HCT116 (cell line): ENCODE measurements around the gene NPEPL1. TPM values are rescaled to one million over a fixed set of nuclear protein-coding genes. Genes with fewer than 3 reads are reported as not detected.
A peak's percentile ranks its signal among the peaks of the same experiment; 100 is the strongest.

Source experiments
- ATAC-seq: fragments of 200-7000 bp; cut with Tn5 transposase; 2 replicates; pipeline ENCODE4 v1.9.1; 2020; ENCODE audit warnings: mild to moderate bottlenecking, moderate library complexity
- BruUV-seq: library from RNA; stranded (reverse); fragments of 400-500 nt; replicated peaks from 2 replicates; lab custom pipeline; 2021; lab: Mats Ljungman, UMichigan
- CTCF ChIA-PET: fragments of 300-600 bp; sonication (Branson Sonifier 250); formaldehyde crosslinking; loops from one replicate; lab custom pipeline; 2021; ENCODE audit warnings: antibody characterized with exemption; lab: Charles Lee
- POLR2A ChIA-PET: fragments of 300-600, 350-600 bp; sonication (Branson Sonifier 250); formaldehyde crosslinking; loops from one replicate; lab custom pipeline; 2021; ENCODE audit warnings: antibody characterized with exemption; lab: Charles Lee
- RAD21 ChIA-PET, 2 experiments: fragments of 300-600 bp; sonication (Branson Sonifier 250); formaldehyde crosslinking; loops; one replicate each; lab custom pipeline; 2023; ENCODE audit warnings: low total read pairs in 2 of 2; ENCODE audit not compliant: uncharacterized antibody in 2 of 2, unreplicated experiment in 2 of 2, low non-redundant PET in 1 of 2; lab: Charles Lee
- DNase-seq: peaks from one replicate; pipeline ENCODE4 v3.0.0-alpha.2; 2010; ENCODE audit warnings: low read depth, low spot score
- H2AFZ ChIP-seq: fragments of 200-600 bp; shearing (Covaris generic), sonication (generic); 2 replicates; pipeline ENCODE4 v1.6.1; 2017; ENCODE audit warnings: low read depth, mixed run types, mixed read lengths, antibody characterized with exemption, low read length; ENCODE audit not compliant: poor library complexity, severe bottlenecking
- H3K27ac ChIP-seq: 2 replicates; pipeline ENCODE4 v1.5.1; 2012; ENCODE audit warnings: low read depth, low read length
- H3K27me3 ChIP-seq: fragments of 200-600 bp; sonication (generic); 2 replicates; pipeline ENCODE4 v1.6.1; 2016; ENCODE audit warnings: mixed run types, low read length, mixed read lengths; ENCODE audit not compliant: insufficient read depth
- H3K36me3 ChIP-seq, 2 experiments: fragments of 200-500 bp in 1 of 2; fragments of 200-600 bp in 1 of 2; sonication (Bioruptor generic) in 1 of 2; sonication (generic) in 1 of 2; 2 replicates each; pipeline versions ENCODE4 v1.5.1 to v1.6.1; 2014 to 2016; ENCODE audit warnings: low read length in 2 of 2, inconsistent platforms in 1 of 2, mixed read lengths in 1 of 2, mixed run types in 1 of 2; ENCODE audit not compliant: insufficient read depth in 2 of 2, control insufficient read depth in 1 of 2
- H3K4me1 ChIP-seq, 2 experiments: fragments of 200-600 bp in 1 of 2; sonication (generic) in 1 of 2; 2 replicates each; pipeline versions ENCODE4 v1.5.1 to v1.6.1; 2012 to 2017; ENCODE audit warnings: low read length in 2 of 2, inconsistent platforms in 1 of 2, mild to moderate bottlenecking in 1 of 2, mixed read lengths in 1 of 2, mixed run types in 1 of 2, moderate library complexity in 1 of 2; ENCODE audit not compliant: insufficient read depth in 2 of 2, control insufficient read depth in 1 of 2
- H3K4me2 ChIP-seq: fragments of 200-600 bp; sonication (generic); 2 replicates; pipeline ENCODE4 v1.6.1; 2017; ENCODE audit warnings: mixed run types, low read length, mixed read lengths
- H3K4me3 ChIP-seq, 2 experiments: fragments of 200-600 bp in 1 of 2; sonication (generic) in 1 of 2; replicated peaks in 1 of 2; 2 replicates each; pipeline ENCODE4 v1.5.1; 2011 to 2016; ENCODE audit warnings: low read length in 2 of 2, control low read depth in 1 of 2, low read depth in 1 of 2, mild to moderate bottlenecking in 1 of 2, mixed read lengths in 1 of 2, mixed run types in 1 of 2
- H3K79me2 ChIP-seq: fragments of 200-600 bp; sonication (generic); 2 replicates; pipeline ENCODE4 v1.6.1; 2017; ENCODE audit warnings: mild to moderate bottlenecking, mixed run types, low read length, moderate library complexity, mixed read lengths; ENCODE audit not compliant: insufficient read depth
- H3K9ac ChIP-seq: fragments of 200-600 bp; sonication (generic); 2 replicates; pipeline ENCODE4 v1.6.1; 2016; ENCODE audit warnings: low read length, mixed read lengths
- H3K9me2 ChIP-seq: fragments of 200-600 bp; sonication (generic), shearing (Covaris generic); 2 replicates; pipeline ENCODE4 v1.6.1; 2017; ENCODE audit warnings: mixed run types, mild to moderate bottlenecking, moderate library complexity; ENCODE audit not compliant: insufficient read depth
- H3K9me3 ChIP-seq, 2 experiments: fragments of 200-500 bp in 1 of 2; fragments of 200-600 bp in 1 of 2; sonication (Bioruptor generic) in 1 of 2; sonication (generic) in 1 of 2; 2 replicates each; pipeline ENCODE4 v1.6.1; 2014 to 2017; ENCODE audit warnings: low read length in 2 of 2, mixed read lengths in 2 of 2, inconsistent platforms in 1 of 2, low read depth in 1 of 2, mild to moderate bottlenecking in 1 of 2, mixed run types in 1 of 2, moderate library complexity in 1 of 2; ENCODE audit not compliant: control insufficient read depth in 1 of 2, insufficient read depth in 1 of 2
- H4K20me1 ChIP-seq: fragments of 200-600 bp; sonication (generic), shearing (Covaris generic); 2 replicates; pipeline ENCODE4 v1.6.1; 2017; ENCODE audit warnings: mixed run types, mild to moderate bottlenecking, moderate library complexity; ENCODE audit not compliant: insufficient read depth
- CEBPB ChIP-seq: IDR thresholded peaks from 2 replicates; pipeline ENCODE4 v1.6.1; 2012; ENCODE audit warnings: low read depth
- ELF1 ChIP-seq: IDR thresholded peaks from 2 replicates; pipeline ENCODE4 v1.6.1; 2012; ENCODE audit warnings: low read depth, borderline replicate concordance
- EZH2 ChIP-seq: fragments of 200-600 bp; sonication (generic); IDR thresholded peaks from 2 replicates; pipeline ENCODE4 v1.6.1; 2017; ENCODE audit warnings: antibody characterized with exemption, mixed run types
- POLR2AphosphoS5 ChIP-seq: IDR thresholded peaks from 2 replicates; pipeline ENCODE4 v1.6.1; 2011; ENCODE audit warnings: mild to moderate bottlenecking, low read depth, low read length, moderate library complexity
- RAD21 ChIP-seq: IDR thresholded peaks from 2 replicates; pipeline ENCODE4 v1.6.1; 2012; ENCODE audit warnings: low read depth, mild to moderate bottlenecking
- TCF7L2 ChIP-seq: IDR thresholded peaks from 2 replicates; pipeline ENCODE4 v1.7.0; 2011; ENCODE audit warnings: borderline replicate concordance, inconsistent platforms; ENCODE audit not compliant: insufficient read depth, insufficient read length; ENCODE audit errors: extremely low read depth
- YY1 ChIP-seq: IDR thresholded peaks from 2 replicates; pipeline ENCODE4 v1.6.1; 2011; ENCODE audit warnings: low read length, low read depth, moderate library complexity, mild to moderate bottlenecking; ENCODE audit not compliant: insufficient replicate concordance; ENCODE audit errors: extremely low read depth
- ZFX ChIP-seq: fragments of 450-650 bp; IDR thresholded peaks from 2 replicates; pipeline ENCODE4 v1.6.1; 2017
- intact Hi-C: fragments of 100-400 bp; cut with micrococcal nuclease; formaldehyde crosslinking; loops from 2 replicates; pipeline ENCODE4 v1.10.0; 2022
- total RNA-seq: library from RNA; stranded (reverse); gene quantifications from one replicate; pipeline ENCODE4 v1.2.1, GENCODE V29; 2021; ENCODE audit not compliant: unreplicated experiment

Gene NPEPL1
- total RNA-seq, 1 experiment from 2014 or later = 16.6 TPM

DNA sequence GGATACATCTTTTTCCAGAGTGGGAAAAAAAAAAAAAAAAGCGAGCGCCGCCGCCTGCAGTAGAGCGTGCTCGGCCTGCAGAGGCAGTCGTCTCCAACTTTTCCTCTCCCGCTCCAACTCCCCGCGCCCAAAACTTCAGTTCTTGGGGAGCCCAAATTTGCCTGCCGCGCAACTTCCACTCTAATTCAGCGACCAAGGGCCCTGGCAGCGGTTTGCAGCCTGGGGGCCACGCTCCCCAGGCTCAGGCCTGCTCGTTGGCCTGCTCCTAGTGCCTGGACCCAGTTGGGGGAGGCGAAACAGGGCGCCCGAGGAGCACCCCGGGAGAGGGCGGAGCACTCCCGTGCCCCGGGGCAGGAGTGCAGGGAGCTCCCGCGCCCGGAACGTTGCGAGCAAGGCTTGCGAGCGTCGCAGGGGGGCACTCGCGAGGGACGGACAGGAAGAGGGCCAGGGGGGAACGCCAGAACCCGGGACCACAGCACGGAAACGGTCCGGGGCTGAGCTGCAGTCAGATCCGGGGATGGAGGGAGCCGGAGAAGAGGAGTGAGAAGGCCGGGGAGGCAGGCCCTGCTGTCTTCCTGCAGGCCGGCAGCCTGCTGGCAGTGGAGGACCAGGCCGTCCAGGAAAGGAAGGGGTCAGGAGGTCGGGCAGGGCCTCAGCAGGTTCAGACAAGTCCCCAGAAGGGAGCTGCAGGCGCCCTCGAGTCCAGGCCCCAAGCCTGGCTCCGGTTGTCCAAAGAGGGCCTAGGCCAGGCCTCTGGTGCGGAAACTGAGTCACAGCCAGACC, 41.6 kb upstream of the NPEPL1 start, which contains the start of gene STX16 (continued):
- TF ChIP-seq EZH2 (no peak), RAD21 (peak; percentile 49), YY1 (peak; percentile 89), POLR2AphosphoS5 (peak; percentile 72; the same call in 1 of the 2 replicates), TCF7L2 (peak; percentile 61)

DNA sequence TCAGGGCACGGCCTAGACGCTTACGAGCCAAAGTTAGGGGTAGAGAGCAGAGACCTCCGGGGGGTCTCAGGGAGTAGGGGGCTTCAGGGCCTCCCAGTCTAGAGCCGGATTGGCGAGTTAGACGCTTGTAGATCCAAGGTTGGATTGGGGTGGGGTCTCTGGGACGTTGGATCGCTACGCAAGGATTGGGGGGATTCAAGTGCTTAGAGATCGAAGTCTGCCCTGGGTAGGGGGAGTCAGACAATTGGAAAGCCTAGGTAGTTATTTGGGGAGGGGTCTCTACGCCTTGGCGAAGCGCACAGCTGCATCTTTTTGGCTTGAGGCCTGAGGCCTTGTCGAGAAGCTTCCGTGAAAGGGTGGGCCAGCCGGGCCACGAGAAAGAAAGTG, 41.0 kb upstream of the NPEPL1 start:
- Histone ChIP-seq H3K4me3 (peak overlapping the region; percentile 95 to 100), H3K4me2 (peak overlapping the region; percentile 86), H3K27ac (peak overlapping the region; percentile 77), H3K9ac (peak overlapping the region; percentile 97), H3K27me3 (no peaks in the 10 kb centered on the region), H2AFZ (no peak overlapping the region), H3K9me3 (no peaks in the 10 kb centered on the region), H4K20me1 (0 out of 2 replicates have a peak, but pooled peaks cover 3% of the 10 kb centered on the region), H3K36me3 (peaks cover 3 to 4% of the 10 kb centered on the region in 2 experiments; a peak in 3 of 4 replicates), H3K79me2 (peaks cover 55% of the 10 kb centered on the region), H3K4me1 (peaks cover 3 to 12% of the 10 kb centered on the region in 2 experiments; a peak in 3 of 4 replicates), H3K9me2 (no peaks in the 10 kb centered on the region)
- no peak for DNase-seq
- BruUV-seq = no TSS peak
- intact Hi-C loops = loop anchor here (5.0 to 10.0 kb wide), 3 partner anchors 169 to 403 kb away; no protein-coding TSS in a partner anchor
- TF ChIP-seq CEBPB (no peak), ELF1 (no peak), ZFX (peak; percentile 90)
- ChIA-PET POLR2A (interaction anchor here (0.6 to 1.1 kb wide), 5 partner anchors 8 to 315 kb away, joined by 3 to 4 read pairs (median 3); no protein-coding TSS in a partner anchor), RAD21 (interaction anchor here in 1 of 2 experiments (0.9 kb wide), 1 partner anchor 170 kb away, joined by 7 read pairs; no protein-coding TSS in a partner anchor), CTCF (interaction anchor here (0.6 to 2.9 kb wide), 6 partner anchors 13 to 804 kb away, joined by 3 to 20 read pairs (median 3); no protein-coding TSS in a partner anchor)
- no peak for ATAC-seq
